GM12865 (cell line): ENCODE data around the gene NT5C.
A peak's percentile ranks its signal among the peaks of the same experiment; 100 is the strongest.

Experiments used
- DNase-seq: peaks from one replicate; pipeline ENCODE4 v3.0.0; 2010; ENCODE audit warnings: low read depth
- H3K4me3 ChIP-seq: 2 replicates; pipeline ENCODE4 v1.5.1; 2011; ENCODE audit warnings: mild to moderate bottlenecking, low read depth, low read length, control low read depth
- TF ChIP-seq, protein P1 (sequence below): IDR thresholded peaks from 2 replicates; pipeline ENCODE4 v1.5.1; 2011; ENCODE audit warnings: low read length, control low read depth, low read depth, inconsistent platforms; ENCODE audit not compliant: insufficient read depth; ENCODE audit errors: missing control alignments

The NT5C gene

DNA sequence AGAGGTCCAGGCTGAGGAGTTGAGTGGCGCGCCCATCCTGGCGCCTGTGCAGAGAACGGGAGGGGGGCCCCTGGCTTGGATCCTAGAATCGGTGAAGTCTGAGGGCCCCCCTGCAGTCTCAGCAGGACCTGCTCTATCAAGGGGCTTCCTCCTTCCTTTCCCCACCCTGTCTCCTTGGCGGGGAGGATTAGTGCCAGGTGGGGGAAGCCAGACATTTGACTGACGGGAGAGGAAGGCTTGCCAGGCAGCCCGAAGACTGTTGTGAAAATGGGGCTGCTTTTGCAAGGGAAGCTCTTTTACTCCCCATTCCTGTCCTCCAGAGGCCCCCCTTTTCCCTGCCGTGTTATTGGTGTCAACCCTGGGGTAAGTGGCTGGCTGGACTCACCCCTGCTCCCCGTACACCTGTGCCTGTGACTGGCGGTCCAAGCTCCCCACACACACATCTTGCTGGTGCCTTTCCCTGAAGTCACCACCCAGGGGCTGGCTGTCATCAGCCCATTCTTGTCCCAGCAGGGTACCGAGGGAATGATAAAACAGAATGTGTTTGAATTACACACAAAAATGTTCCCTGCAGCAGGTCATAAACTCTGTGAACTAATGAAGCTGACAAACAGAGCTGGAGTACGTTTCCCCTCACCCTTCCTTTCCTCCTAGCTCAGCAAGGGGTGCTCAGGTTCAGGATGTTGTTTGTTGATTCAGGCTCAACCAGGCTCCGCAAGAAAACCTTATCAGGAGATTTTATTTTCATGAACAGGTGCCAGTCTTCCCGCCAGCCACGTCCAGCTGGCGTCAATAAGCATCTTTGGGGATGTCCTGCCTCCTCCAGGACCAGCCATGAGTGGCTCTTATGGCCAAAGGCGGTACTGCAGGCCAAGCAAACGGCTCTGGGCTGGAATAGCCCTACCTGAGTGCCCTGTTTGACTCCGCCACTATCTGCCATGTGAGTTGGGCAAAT is 26.1 kb downstream of the NT5C start:
- H3K4me3 ChIP-seq = no peak overlapping the region
- TF ChIP-seq, protein P1, sequence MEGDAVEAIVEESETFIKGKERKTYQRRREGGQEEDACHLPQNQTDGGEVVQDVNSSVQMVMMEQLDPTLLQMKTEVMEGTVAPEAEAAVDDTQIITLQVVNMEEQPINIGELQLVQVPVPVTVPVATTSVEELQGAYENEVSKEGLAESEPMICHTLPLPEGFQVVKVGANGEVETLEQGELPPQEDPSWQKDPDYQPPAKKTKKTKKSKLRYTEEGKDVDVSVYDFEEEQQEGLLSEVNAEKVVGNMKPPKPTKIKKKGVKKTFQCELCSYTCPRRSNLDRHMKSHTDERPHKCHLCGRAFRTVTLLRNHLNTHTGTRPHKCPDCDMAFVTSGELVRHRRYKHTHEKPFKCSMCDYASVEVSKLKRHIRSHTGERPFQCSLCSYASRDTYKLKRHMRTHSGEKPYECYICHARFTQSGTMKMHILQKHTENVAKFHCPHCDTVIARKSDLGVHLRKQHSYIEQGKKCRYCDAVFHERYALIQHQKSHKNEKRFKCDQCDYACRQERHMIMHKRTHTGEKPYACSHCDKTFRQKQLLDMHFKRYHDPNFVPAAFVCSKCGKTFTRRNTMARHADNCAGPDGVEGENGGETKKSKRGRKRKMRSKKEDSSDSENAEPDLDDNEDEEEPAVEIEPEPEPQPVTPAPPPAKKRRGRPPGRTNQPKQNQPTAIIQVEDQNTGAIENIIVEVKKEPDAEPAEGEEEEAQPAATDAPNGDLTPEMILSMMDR = peak; percentile 77
- DNase-seq = peak; percentile 71

DNA sequence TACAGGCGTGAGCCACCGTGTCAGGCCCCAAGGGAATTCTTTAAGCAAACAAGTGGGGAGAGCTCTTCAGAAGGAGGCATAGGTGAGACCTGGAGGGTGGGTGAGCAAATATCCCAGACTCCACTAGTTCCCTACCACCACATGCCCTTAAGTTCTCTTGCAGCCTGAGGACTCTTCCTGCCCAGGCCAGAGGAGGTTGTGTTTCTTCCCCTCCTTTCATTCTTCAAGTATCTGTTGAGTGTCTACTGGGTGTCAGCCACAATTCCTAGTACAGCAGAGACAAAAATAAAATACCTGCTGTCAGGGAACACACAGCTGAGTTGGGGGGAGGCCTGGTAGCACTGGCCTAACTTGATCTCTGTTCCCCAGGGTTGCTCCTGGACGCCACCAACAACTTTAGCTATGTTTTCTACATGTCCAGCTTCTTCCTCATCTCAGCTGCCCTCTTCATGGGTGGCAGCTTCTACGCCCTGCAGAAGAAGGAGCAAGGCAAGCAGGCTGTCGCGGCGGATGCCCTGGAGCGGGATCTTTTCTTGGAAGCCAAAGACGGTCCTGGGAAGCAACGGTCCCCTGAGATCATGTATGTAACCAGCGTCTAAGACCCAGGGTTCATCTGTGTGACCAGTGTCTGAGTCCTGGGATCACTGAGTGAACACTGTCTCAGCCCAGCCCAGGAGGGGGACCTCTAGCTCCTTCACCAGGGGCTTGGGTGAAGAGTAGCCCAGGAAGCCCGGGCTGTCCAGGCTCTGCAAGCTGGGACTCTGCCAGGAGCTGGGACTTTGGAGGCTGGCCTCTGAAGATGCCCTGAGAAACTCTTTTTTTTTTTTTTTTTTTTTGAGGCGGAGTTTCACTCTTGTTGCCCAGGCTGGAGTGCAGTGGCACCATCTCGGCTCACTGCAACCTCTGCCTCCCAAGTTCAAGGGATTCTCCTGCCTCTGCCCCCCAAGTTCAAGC is 27.7 kb downstream of the NT5C start:
- DNase-seq = no peak
- TF ChIP-seq, protein P1 = no peak
- no peak overlapping the region for H3K4me3 ChIP-seq

DNA sequence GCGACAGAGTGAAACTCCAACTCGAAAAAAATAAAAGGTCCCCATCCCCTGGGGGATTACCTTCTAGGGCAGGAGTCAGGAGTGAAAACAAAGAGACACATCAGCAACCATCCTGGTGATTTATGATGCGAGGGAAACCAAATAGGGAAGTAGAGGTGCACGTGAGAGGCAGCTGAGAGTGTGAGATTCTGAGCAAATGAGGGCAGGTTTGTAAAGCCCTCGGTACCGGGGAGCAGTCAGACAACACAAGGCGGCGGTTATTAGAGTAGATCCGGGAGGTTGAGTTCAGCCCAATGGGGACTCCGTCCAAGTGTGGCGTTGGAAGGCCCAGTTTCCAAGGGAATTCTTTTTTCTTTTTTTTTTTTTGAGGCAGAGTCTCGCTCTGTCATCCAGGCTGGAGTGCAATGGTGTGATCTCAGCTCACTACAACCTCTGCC is 29.1 kb downstream of the NT5C start:
- TF ChIP-seq, protein P1 = no peak
- no peak overlapping the region for H3K4me3 ChIP-seq
- no peak for DNase-seq

DNA sequence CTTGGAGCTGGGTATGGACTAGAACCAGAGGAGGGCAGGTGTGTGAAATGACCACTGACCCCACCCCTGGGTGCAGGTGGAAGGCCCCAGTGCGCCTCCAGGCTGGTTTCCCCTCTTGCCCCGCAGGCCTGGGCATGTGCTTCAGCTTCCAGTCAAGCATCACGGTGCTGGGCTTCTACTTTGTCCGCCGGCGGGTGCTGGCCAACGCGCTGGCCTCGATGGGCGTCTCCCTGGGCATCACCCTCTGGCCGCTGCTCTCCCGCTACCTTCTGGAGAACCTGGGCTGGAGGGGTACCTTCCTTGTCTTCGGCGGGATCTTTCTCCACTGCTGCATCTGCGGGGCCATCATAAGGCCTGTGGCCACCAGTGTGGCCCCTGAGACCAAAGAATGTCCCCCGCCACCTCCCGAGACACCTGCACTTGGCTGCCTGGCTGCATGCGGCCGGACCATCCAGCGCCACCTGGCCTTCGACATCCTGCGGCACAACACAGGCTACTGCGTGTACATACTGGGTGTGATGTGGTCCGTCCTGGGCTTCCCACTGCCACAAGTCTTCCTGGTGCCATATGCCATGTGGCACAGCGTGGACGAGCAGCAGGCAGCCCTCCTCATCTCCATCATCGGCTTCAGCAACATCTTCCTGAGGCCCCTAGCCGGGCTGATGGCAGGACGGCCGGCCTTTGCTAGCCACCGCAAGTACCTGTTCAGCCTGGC is 31.5 kb downstream of the NT5C start:
- no peak overlapping the region for H3K4me3 ChIP-seq
- DNase-seq = no peak
- TF ChIP-seq, protein P1 = no peak

DNA sequence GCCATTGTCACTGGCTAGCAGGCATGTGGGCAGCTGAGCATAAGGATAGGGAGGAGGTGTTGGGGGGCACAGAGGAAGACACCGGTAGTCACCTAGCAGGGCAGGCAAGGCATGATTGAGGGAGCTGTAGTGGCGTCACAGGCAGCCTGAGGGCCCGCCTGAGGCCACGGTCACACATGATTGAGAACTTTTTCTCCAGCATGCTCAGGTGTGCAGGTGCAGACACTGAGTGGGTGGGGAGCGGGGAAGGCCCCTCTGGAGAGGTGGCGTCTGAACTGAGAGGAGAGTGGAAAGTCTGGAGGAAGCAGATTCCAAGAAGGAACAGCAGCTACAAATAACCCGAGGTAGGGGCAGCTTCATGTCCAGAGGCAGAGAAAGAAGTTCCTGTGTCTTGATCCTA is 32.7 kb downstream of the NT5C start:
- DNase-seq = no peak
- TF ChIP-seq, protein P1 = no peak
- H3K4me3 ChIP-seq = no peak overlapping the region

DNA sequence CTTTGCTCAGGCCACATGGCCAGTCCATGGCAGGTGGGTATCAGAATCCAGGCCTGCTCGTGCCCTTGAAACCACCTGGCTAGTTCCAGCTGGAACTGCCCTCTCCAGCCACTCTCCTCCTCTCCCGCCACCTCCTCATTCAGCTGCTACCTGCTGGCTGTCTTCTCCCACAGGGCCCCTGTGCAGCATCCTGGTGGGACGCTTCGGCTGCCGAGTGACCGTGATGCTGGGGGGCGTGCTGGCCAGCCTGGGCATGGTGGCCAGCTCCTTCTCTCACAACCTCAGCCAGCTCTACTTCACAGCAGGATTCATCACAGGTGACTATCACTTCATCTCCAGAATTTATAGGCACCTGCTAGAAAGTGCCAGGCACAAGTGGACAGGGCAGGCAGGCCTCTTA is 33.7 kb downstream of the NT5C start:
- H3K4me3 ChIP-seq = no peak overlapping the region

More for the DNA sequence above, 33.7 kb downstream of the NT5C start:
- DNase-seq = no peak
- TF ChIP-seq, protein P1 = no peak
